ENCODE results near the gene NTRK1.

- TF ChIP-seq CHD2 (IDR thresholded peaks at IDR 0.05; ENCODE audit: low read length, partially characterized antibody) = no peak
- no peak for TF ChIP-seq FOXJ3 (CRISPR knock-in tag; IDR thresholded peaks at IDR 0.05)
- no peak for TF ChIP-seq YY1 (IDR thresholded peaks at IDR 0.05; ENCODE audit: low read depth)
- TF ChIP-seq CTCF (IDR thresholded peaks at IDR 0.05) = no peak
- no peak for TF ChIP-seq RAD21 (IDR thresholded peaks at IDR 0.05; ENCODE audit: low read length)
Measured at GRCh38 chr1:156816561-156817328, 43.9 kb upstream of the NTRK1 start, which contains the start of gene SH2D2A.
